ENCODE results near the gene BTNL9. TPM values are rescaled to one million over a fixed set of nuclear protein-coding genes. Genes with fewer than 3 reads are reported as not detected.

The BTNL9 gene
- total and polyA plus RNA-seq, 2 of the 4 experiments (the other 2 are of a cell fraction), result not detected

GRCh38 chr5:181005791-181006190 lies 34.3 kb upstream of the BTNL9 start:
- H3K4me2 ChIP-seq (ENCODE audit: low read depth, low read length), result no peak overlapping the region
- H2BK5ac ChIP-seq (ENCODE audit: low read depth, low read length, poor library complexity, severe bottlenecking), result no peak overlapping the region
- ChIA-PET CTCF (no interaction called here), POLR2A (ENCODE audit: unreplicated experiment) (no interaction called here)
- no peaks in the 10 kb centered on the region for H3K27me3 ChIP-seq (ENCODE audit: control insufficient read depth, insufficient read depth, low read length)
- no peak overlapping the region for H2BK15ac ChIP-seq (ENCODE audit: low read depth, low read length)
- H3K4me1 ChIP-seq (ENCODE audit: control insufficient read depth, insufficient read depth, low read length), result no peaks in the 10 kb centered on the region
- no peak for ATAC-seq (ENCODE audit: low read depth)
- no peaks in the 10 kb centered on the region for H3K79me1 ChIP-seq (ENCODE audit: low read depth in 1 of 2, low read length in 2 of 2)
- no peak overlapping the region for H2AK9ac ChIP-seq (replicated peaks; ENCODE audit: low read depth, low read length, poor library complexity)
- no peak for DNase-seq
- peaks cover 15% of the 10 kb centered on the region for H3K9me3 ChIP-seq (ENCODE audit: control insufficient read depth, insufficient read depth, low read length)
- in situ Hi-C loops (cut with MboI; ENCODE audit: low sequenced_read_pairs) (loop anchor here (5.0 kb wide), 1 partner anchor 63 kb away; no protein-coding TSS in a partner anchor), dilution Hi-C loops (cut with HindIII; ENCODE audit: low sequenced_read_pairs, unreplicated experiment) (no loop called here), intact Hi-C loops (cut with micrococcal nuclease) (loop anchor here (1.0 kb wide), 1 partner anchor 58 kb away; no protein-coding TSS in a partner anchor)
- H2BK20ac ChIP-seq (ENCODE audit: low read depth, low read length), result no peak overlapping the region
- H3K27ac ChIP-seq (ENCODE audit: insufficient read depth, low read length), result no peak overlapping the region
- TF ChIP-seq MXI1 (IDR thresholded peaks at IDR 0.05; ENCODE audit: borderline replicate concordance, low read depth, low read length) (no peak), RAD21 (IDR thresholded peaks at IDR 0.05; ENCODE audit: low read length) (no peak), CTCF (conservative IDR thresholded peaks at IDR 0.05; ENCODE audit: low read depth, low read length) (no peak), MAFK (IDR thresholded peaks at IDR 0.05; ENCODE audit: low read depth, low read length) (no peak), FOS (IDR thresholded peaks at IDR 0.05; ENCODE audit: low read depth, low read length) (no peak), RCOR1 (IDR thresholded peaks at IDR 0.05; ENCODE audit: insufficient replicate concordance, low read length) (no peak), POLR2A (IDR thresholded peaks at IDR 0.05; ENCODE audit: low read depth, low read length) (no peak), SMC3 (IDR thresholded peaks at IDR 0.05; ENCODE audit: low read depth, low read length) (no peak), ELK1 (IDR thresholded peaks at IDR 0.05; ENCODE audit: borderline replicate concordance, low read depth, low read length) (no peak), CEBPB (IDR thresholded peaks at IDR 0.05; ENCODE audit: low read depth, low read length) (no peak), CHD1 (IDR thresholded peaks at IDR 0.05; ENCODE audit: low read depth, low read length) (no peak), RFX5 (IDR thresholded peaks at IDR 0.05; ENCODE audit: low read depth, low read length) (no peak), NFE2L2 (IDR thresholded peaks at IDR 0.05; ENCODE audit: low read depth, low read length) (no peak), BHLHE40 (IDR thresholded peaks at IDR 0.05; ENCODE audit: low read depth, low read length) (no peak), MAZ (IDR thresholded peaks at IDR 0.05; ENCODE audit: borderline replicate concordance, low read depth, low read length) (no peak)
- H4K8ac ChIP-seq (ENCODE audit: low read depth in 2 of 2, low read length in 2 of 2), result no peak overlapping the region
- no peak overlapping the region for H3K14ac ChIP-seq (replicated peaks; ENCODE audit: low read depth, low read length)
- H4K91ac ChIP-seq (ENCODE audit: insufficient read depth, low read depth, low read length), result no peak overlapping the region
- H3K9me1 ChIP-seq (ENCODE audit: insufficient read depth, low read length), result no peaks in the 10 kb centered on the region
- no peak overlapping the region for H2BK120ac ChIP-seq (ENCODE audit: low read depth, low read length)
- no peak overlapping the region for H3K4me3 ChIP-seq (ENCODE audit: insufficient read depth, low read depth, low read length)
- H4K20me1 ChIP-seq (ENCODE audit: insufficient read depth, low read length), result no peaks in the 10 kb centered on the region
- no peak overlapping the region for H3K9ac ChIP-seq (ENCODE audit: low read depth, low read length)
- no peak overlapping the region for H3K18ac ChIP-seq (ENCODE audit: low read depth, low read length)
- H2AK5ac ChIP-seq (ENCODE audit: low read depth, low read length), result no peak overlapping the region
- H4K5ac ChIP-seq (ENCODE audit: low read depth, low read length), result no peak overlapping the region
- no peak overlapping the region for H3K56ac ChIP-seq (ENCODE audit: extremely low read depth, insufficient read depth, low read length)
- H3K4ac ChIP-seq (ENCODE audit: low read depth, low read length), result no peak overlapping the region
- H2AFZ ChIP-seq (replicated peaks; ENCODE audit: low read length, poor library complexity), result peak overlapping the region; percentile 58
- WGBS, 2 experiments (ENCODE audit: extremely low coverage in 2 of 2, insufficient read length in 1 of 2), result no CpG with 5 or more reads among the region's 9 CpGs
- no TSS peak for BruUV-seq (replicated peaks)
- H3K23ac ChIP-seq (ENCODE audit: low read depth, low read length), result no peak overlapping the region
- H3K36me3 ChIP-seq (ENCODE audit: control insufficient read depth, insufficient read depth, low read length), result no peaks in the 10 kb centered on the region
